ENCODE results near the gene RPS6KL1. TPM values are rescaled to one million over a fixed set of nuclear protein-coding genes. Genes with fewer than 3 reads are reported as not detected.

The RPS6KL1 gene
- total RNA-seq, 4 donors from 2014 or later = 0.83 to 1.7 (median 1.3) TPM

DNA sequence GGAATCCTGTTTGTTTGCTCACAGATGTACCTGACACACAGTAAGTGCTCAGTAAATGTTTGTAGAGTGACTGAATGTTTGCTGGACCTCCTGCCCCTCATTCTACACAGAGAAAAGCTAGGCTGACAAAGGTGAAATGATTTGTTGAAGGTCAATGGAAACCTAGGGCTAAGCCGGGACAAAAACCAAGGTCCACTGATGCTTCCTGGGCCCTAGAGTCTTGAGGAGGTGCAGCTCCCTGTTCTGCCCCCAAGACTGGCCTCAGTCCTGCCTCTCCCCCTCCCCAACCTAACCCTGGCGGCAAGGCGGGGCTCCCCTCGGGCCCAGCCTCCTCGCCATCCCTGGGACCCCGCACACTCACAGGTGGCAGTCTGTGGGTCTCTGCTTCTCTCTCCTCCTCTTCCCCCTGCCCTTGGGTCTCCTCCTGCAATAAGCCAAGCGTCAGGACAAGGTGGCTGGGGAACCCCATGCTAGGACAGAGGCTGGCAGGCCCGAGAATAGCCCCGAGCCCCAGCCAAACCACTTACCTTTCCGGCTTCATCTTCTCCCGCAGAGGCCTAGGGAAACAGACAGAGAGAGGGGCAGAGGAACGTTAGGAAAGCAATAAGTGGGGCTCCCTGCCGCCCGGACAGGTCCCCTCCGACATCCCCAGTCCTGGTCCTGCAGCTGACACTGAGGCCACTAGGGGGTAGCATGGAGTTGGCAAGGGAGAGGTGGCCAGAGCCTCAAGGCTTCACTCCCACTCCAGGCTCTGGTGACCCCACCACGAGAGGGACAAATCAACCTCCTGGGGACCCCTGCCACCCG, 23.0 kb upstream of the RPS6KL1 start:
- no peak for DNase-seq
- 18 to 40% methylated on average over 8 to 12 of the region's 17 CpGs for WGBS, 2 donors
- Histone ChIP-seq H3K27ac (peak overlapping the region; percentile 20 to 76 (median 68)), H3K27me3 (no peaks in the 10 kb centered on the region), H3K4me3 (peak overlapping the region in 2 of 4 donors; percentile 13 to 28), H3K9me3 (no peaks in the 10 kb centered on the region), H3K4me1 (peaks cover 33 to 67% (median 34%) of the 10 kb centered on the region in 3 donors), H3K36me3 (peaks cover 0 to 7% (median 0%) of the 10 kb centered on the region in 3 donors)
- intact Hi-C loops (cut with DNase I) = loop anchor here (5.0 kb wide), 1 partner anchor 136 kb away; no protein-coding TSS in a partner anchor
- TF ChIP-seq POLR2A (IDR thresholded peaks at IDR 0.05) = no peak
- TF ChIP-seq, protein P1, sequence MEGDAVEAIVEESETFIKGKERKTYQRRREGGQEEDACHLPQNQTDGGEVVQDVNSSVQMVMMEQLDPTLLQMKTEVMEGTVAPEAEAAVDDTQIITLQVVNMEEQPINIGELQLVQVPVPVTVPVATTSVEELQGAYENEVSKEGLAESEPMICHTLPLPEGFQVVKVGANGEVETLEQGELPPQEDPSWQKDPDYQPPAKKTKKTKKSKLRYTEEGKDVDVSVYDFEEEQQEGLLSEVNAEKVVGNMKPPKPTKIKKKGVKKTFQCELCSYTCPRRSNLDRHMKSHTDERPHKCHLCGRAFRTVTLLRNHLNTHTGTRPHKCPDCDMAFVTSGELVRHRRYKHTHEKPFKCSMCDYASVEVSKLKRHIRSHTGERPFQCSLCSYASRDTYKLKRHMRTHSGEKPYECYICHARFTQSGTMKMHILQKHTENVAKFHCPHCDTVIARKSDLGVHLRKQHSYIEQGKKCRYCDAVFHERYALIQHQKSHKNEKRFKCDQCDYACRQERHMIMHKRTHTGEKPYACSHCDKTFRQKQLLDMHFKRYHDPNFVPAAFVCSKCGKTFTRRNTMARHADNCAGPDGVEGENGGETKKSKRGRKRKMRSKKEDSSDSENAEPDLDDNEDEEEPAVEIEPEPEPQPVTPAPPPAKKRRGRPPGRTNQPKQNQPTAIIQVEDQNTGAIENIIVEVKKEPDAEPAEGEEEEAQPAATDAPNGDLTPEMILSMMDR (IDR thresholded peaks at IDR 0.05) = peak; percentile 65 to 94 (median 84)

DNA sequence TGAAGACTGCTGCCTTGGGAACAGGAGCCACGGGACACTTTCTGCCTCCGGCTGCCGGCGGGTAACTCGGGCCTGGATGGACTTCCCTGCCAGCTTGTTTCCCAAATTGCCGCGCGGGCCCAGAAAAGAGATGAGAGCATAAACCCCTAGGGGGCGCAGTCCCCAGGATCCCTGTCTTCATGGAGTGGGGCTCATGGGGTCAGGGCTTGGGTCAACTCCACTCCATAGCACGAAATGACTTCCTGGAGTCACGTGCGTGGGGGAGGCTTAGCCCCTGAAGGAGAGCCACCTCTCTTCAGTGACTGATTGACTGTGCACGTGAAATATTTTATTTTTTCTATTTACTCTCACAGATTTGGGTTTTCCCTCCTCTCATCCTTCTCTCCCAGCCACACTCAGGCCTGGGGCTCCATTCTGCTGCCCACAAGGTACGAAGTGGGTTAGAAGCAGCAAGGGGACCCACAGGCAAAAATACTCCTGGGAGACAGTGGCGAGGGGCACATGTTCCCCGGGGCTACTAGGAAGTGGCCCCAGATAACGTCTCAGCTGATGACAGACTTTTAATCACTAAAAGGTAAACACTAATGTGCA, 22.3 kb upstream of the RPS6KL1 start:
- intact Hi-C loops (cut with DNase I) = loop anchor here (5.0 kb wide), 1 partner anchor 137 kb away; no protein-coding TSS in a partner anchor
- Histone ChIP-seq H3K27ac (peak overlapping the region in 2 of 4 donors; percentile 66 to 76), H3K4me1 (peaks cover 39 to 74% (median 40%) of the 10 kb centered on the region in 3 donors), H3K4me3 (no peak overlapping the region), H3K27me3 (no peaks in the 10 kb centered on the region), H3K9me3 (no peaks in the 10 kb centered on the region), H3K36me3 (peaks cover 0 to 2% (median 0%) of the 10 kb centered on the region in 3 donors)
- DNase-seq = no peak
- no peak for TF ChIP-seq POLR2A (IDR thresholded peaks at IDR 0.05)
- TF ChIP-seq, protein P1 (IDR thresholded peaks at IDR 0.05) = peak in 5 of 6 experiments; percentile 14 to 50 (median 43)
- WGBS, 2 donors = 57 to 79% methylated on average over 4 to 7 of the region's 17 CpGs

DNA sequence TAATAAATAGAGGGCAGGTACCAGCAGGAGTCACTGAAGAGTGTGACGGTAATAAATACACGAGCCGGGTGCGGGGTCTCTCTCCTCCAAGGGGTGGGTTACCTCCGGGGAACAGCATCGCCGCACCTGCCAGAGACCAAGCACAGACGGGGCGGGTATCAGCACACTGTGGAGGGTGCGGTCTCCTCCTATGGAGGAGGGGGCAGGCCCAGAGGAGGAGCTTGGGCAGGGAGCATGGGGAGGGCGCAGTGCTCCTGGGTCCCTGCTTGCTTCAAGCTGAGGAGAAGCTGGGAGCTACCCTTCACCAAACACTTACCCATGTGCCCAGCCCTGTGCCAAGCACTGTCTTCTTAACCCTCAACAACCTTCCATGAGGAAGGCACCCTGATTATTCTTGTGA, 19.5 kb upstream of the RPS6KL1 start:
- TF ChIP-seq POLR2A (IDR thresholded peaks at IDR 0.05) = no peak
- H3K4me3 ChIP-seq = no peak overlapping the region
- intact Hi-C loops (cut with DNase I) = no loop called here
- no peaks in the 10 kb centered on the region for H3K36me3 ChIP-seq
- H3K27ac ChIP-seq = peak overlapping the region; percentile 81 to 89 (median 84)
- WGBS, 2 donors = 76 to 95% methylated on average over 4 to 9 of the region's 11 CpGs
- H3K27me3 ChIP-seq = no peaks in the 10 kb centered on the region
- H3K4me1 ChIP-seq = peaks cover 46 to 70% (median 51%) of the 10 kb centered on the region in 3 donors
- no peak for DNase-seq
- no peaks in the 10 kb centered on the region for H3K9me3 ChIP-seq

DNA sequence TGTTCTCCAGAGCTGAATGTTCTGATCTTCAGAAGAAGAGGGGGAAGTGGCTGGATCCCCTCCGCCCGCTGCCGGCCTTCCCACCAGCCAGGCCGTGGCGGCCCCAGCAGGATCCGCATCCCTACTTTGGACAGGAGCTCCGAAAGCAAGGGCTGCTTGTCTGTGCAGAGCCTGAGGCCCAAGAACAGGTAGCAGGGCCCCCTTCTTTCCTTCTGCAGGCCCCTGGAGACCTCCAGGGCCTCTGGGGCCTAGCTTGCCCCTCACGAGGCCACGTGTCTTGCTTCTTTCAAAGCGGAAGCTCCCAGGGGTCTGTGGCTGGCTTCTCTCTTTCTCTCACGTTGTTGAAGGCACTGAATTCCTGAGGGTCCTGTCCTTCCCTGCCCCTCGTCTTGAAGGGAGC, 19.1 kb upstream of the RPS6KL1 start:
- TF ChIP-seq, protein P1 (IDR thresholded peaks at IDR 0.05) = no peak
- no peak for TF ChIP-seq POLR2A (IDR thresholded peaks at IDR 0.05)
- peaks cover 45 to 66% (median 51%) of the 10 kb centered on the region in 3 donors for H3K4me1 ChIP-seq
- peak overlapping the region in 2 of 4 donors; percentile 9 to 18 for H3K4me3 ChIP-seq
- no peak for DNase-seq
- peak overlapping the region; percentile 81 to 89 (median 84) for H3K27ac ChIP-seq
- no peaks in the 10 kb centered on the region for H3K9me3 ChIP-seq
- WGBS, 2 donors = 69% methylated on average over 7 of the region's 12 CpGs; no CpG with 5 or more reads in 1 of the 2 donors
- no peaks in the 10 kb centered on the region for H3K36me3 ChIP-seq
- no peaks in the 10 kb centered on the region for H3K27me3 ChIP-seq
- intact Hi-C loops (cut with DNase I) = no loop called here

GRCh38 chr14:74941676-74942097, 18.6 kb upstream of the RPS6KL1 start:
- DNase-seq = no peak
- peaks cover 40 to 61% (median 48%) of the 10 kb centered on the region in 3 donors for H3K4me1 ChIP-seq
- H3K4me3 ChIP-seq = peak overlapping the region in 2 of 4 donors; percentile 9 to 18
- TF ChIP-seq, protein P1 (IDR thresholded peaks at IDR 0.05) = no peak
- no peak for TF ChIP-seq POLR2A (IDR thresholded peaks at IDR 0.05)
- H3K9me3 ChIP-seq = no peaks in the 10 kb centered on the region
- peak overlapping the region; percentile 81 to 89 (median 84) for H3K27ac ChIP-seq
- H3K36me3 ChIP-seq = no peaks in the 10 kb centered on the region
- no peaks in the 10 kb centered on the region for H3K27me3 ChIP-seq
- intact Hi-C loops (cut with DNase I) = no loop called here
- 19% methylated on average over 7 to 8 of the region's 13 CpGs for WGBS, 2 donors

Measured in esophagus squamous epithelium (tissue), 5 donors.